ENCODE data around the gene RGMB. TPM values are rescaled to one million over a fixed set of nuclear protein-coding genes. Genes with fewer than 3 reads are reported as not detected.

Gene RGMB
- total and polyA plus RNA-seq, 3 donors from 2014 or later, result 22.4 to 47.4 (median 41.2) TPM

DNA sequence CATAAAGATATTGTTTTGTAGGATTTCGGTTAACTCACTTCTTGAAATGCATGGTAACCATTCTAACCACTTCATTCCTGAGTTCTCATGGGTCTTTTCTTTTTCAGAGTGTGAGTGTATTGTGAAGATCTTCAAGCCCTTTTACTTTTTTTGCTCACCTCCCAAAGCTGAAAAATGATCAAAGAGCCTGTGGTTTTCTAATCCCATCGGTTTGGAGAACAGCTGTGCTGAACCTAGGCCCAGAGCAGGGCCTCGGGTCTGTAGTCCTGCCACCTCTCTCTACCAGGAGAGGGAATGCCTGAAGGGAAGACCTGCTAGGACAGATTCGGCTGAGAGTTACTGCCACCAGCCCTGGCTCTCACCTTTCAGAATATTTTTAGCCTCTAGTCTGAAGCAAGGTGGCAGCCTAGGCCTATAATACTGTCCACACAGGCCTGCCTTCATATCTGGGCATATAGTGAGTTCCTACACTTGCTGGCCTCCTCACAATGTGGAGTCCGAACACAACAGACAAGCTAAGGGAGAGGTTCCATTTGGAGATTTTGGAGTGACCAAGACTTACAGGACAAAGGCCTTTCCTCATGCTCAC is 13.8 kb downstream of the RGMB start:
- DNase-seq, result no peak
- Histone ChIP-seq H3K27me3 (no peaks in the 10 kb centered on the region), H3K27ac (no peak overlapping the region), H3K4me3 (no peak overlapping the region), H3K9me3 (no peaks in the 10 kb centered on the region), H3K4me1 (peaks cover 7% of the 10 kb centered on the region), H3K36me3 (ENCODE audit: low read depth, missing control alignments) (no peaks in the 10 kb centered on the region)
- TF ChIP-seq POLR2A (IDR thresholded peaks at IDR 0.05), result no peak
- no peak for TF ChIP-seq CTCF (IDR thresholded peaks at IDR 0.05)
- intact Hi-C loops (cut with DNase I; ENCODE audit: low total_unique reads), result no loop called here
- WGBS, 2 donors, result 77 to 92% methylated on average over 4 to 5 of the region's 5 CpGs

DNA sequence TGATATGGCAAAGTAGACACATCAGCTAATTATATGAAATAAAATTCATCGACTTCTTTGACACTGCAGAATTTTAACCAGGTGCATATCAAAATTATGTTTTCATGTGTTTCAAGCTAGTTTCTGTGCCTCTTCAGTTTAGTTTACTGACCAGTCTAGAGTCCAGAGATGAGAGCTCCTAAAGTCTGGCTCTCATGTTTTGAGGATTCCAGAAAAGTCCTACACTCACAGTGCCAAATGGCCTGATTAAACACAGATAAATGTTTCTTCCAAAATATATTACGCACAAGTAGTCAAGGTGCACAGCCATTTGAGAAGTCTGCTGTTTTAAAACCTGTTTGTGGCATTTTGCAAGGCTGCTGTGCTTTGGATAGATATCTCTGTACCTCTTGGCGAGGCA is 15.6 kb downstream of the RGMB start:
- intact Hi-C loops (cut with DNase I; ENCODE audit: low total_unique reads), result no loop called here
- H3K4me1 ChIP-seq, result peaks cover 7% of the 10 kb centered on the region
- no peaks in the 10 kb centered on the region for H3K36me3 ChIP-seq (ENCODE audit: low read depth, missing control alignments)
- DNase-seq, result no peak
- no peak overlapping the region for H3K4me3 ChIP-seq
- H3K27me3 ChIP-seq, result no peaks in the 10 kb centered on the region
- TF ChIP-seq CTCF (IDR thresholded peaks at IDR 0.05), result no peak
- TF ChIP-seq POLR2A (IDR thresholded peaks at IDR 0.05), result no peak
- no peak overlapping the region for H3K27ac ChIP-seq
- 91 to 98% methylated on average over 3 of the region's 3 CpGs for WGBS, 2 donors
- H3K9me3 ChIP-seq, result no peaks in the 10 kb centered on the region

DNA sequence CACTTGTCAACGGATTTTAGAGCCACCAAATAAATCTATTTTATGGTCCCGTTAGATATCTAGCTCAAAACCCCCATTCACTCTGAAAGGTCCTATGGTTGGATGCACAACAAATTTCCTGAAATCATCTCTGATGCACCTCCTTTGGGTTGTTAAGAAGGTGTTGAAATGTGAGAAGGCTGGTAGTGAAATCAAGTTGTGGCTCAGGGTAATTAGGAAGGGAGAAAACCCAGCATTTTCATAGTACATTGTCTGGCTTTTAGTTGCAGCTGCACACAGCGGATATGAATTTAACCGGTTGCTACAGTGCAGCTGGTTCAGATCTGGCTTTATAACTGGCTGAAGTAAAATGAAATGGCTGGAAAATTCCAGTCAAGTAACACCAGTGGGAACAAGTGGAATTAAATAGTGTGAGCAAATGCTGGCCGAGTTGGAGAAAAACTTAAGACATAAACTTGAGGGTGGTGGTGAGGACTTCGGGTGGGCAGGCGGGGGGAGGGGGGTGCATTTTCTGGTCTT is 17.6 kb downstream of the RGMB start:
- no peak for DNase-seq
- Histone ChIP-seq H3K4me1 (peaks cover 4% of the 10 kb centered on the region), H3K36me3 (ENCODE audit: low read depth, missing control alignments) (no peaks in the 10 kb centered on the region), H3K9me3 (no peaks in the 10 kb centered on the region), H3K27me3 (no peaks in the 10 kb centered on the region), H3K4me3 (no peak overlapping the region), H3K27ac (no peak overlapping the region)
- intact Hi-C loops (cut with DNase I; ENCODE audit: low total_unique reads), result no loop called here
- 77 to 88% methylated on average over 7 of the region's 7 CpGs for WGBS, 2 donors
- TF ChIP-seq CTCF (IDR thresholded peaks at IDR 0.05) (no peak), POLR2A (IDR thresholded peaks at IDR 0.05) (no peak)

DNA sequence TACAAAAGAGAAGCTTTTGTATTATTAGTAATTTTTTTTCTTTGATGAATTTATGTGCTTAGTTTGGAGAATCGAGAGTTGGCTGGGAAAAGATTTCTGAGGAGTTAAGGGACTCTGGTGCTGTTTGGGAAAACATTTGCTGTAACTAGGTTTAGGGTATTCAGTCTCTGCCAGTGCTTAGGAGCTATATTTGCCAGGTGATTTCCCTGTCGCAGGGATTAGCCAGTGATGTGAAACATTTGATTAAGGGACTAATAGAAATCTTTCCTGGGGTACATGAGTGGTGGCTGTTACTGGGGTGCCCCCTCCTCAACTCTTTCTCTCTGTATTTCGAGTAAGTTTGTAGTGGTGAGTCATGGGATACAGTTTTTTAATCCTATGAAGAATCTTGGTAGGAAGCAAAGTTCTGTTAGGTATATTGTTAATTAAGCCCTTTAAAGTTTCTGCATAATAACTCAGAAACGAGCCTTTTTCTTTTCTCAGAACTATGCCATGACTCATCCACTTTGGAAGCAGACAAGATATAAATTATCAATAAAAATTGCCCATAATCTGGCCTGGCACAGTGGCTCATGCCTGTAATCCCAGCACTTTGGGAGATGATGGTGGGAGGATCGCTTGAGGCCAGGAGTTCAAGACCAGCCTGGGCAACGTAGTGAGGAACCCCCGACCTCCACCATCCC is 18.6 kb downstream of the RGMB start:
- Histone ChIP-seq H3K9me3 (no peaks in the 10 kb centered on the region), H3K4me3 (no peak overlapping the region), H3K27me3 (no peaks in the 10 kb centered on the region), H3K27ac (no peak overlapping the region), H3K36me3 (ENCODE audit: low read depth, missing control alignments) (no peaks in the 10 kb centered on the region), H3K4me1 (no peaks in the 10 kb centered on the region)
- WGBS, 2 donors, result 83 to 85% methylated on average over 6 to 7 of the region's 7 CpGs
- intact Hi-C loops (cut with DNase I; ENCODE audit: low total_unique reads), result no loop called here
- TF ChIP-seq CTCF (IDR thresholded peaks at IDR 0.05), result no peak
- no peak for TF ChIP-seq POLR2A (IDR thresholded peaks at IDR 0.05)
- no peak for DNase-seq
